NB4 (cell line): ENCODE measurements around the gene ATP1B4.

Source experiments
- DNase-seq: peaks from one replicate; pipeline ENCODE4 v3.0.0; 2010; ENCODE audit warnings: low read depth
- H3K4me3 ChIP-seq: one replicate; pipeline ENCODE4 v1.5.1; 2011; ENCODE audit warnings: mild to moderate bottlenecking, low read depth, low read length, moderate library complexity
- MYC ChIP-seq: IDR thresholded peaks from 2 replicates; pipeline ENCODE4 v1.6.1; 2011; ENCODE audit warnings: low read depth, low read length
- POLR2A ChIP-seq: IDR thresholded peaks from 2 replicates; pipeline ENCODE4 v1.6.1; 2011; ENCODE audit warnings: mild to moderate bottlenecking; ENCODE audit not compliant: insufficient read length; ENCODE audit errors: extremely low read depth
- TF ChIP-seq, protein P1 (sequence below): IDR thresholded peaks from 2 replicates; pipeline ENCODE4 v1.6.1; 2011; ENCODE audit warnings: low read depth, low read length
- TF ChIP-seq, protein P2 (sequence below): IDR thresholded peaks from one replicate; pipeline ENCODE4 v1.5.1; 2012; ENCODE audit warnings: low read depth, low read length

Gene ATP1B4

DNA sequence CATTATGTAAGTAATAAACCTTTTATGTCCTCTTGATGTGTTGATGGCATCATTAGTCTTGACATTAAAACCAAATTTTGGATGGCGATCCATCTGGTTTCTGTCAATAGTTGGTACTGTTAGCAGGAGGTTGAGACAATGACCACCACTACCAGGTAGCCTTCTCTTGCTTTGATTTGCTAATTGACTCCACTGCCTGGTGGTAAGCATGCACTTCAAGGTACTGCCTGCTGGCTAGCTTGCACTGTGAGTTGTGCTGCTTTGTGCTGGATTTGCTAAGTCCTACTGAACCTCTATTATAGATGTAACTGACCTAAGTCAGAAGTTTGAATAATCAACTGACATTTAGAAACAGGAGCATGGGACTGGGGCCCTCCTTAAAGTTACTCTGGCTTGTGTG lies 46.3 kb downstream of the ATP1B4 start:
- TF ChIP-seq MYC (no peak), POLR2A (no peak)
- TF ChIP-seq, protein P1, sequence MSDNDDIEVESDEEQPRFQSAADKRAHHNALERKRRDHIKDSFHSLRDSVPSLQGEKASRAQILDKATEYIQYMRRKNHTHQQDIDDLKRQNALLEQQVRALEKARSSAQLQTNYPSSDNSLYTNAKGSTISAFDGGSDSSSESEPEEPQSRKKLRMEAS, result no peak
- TF ChIP-seq, protein P2, sequence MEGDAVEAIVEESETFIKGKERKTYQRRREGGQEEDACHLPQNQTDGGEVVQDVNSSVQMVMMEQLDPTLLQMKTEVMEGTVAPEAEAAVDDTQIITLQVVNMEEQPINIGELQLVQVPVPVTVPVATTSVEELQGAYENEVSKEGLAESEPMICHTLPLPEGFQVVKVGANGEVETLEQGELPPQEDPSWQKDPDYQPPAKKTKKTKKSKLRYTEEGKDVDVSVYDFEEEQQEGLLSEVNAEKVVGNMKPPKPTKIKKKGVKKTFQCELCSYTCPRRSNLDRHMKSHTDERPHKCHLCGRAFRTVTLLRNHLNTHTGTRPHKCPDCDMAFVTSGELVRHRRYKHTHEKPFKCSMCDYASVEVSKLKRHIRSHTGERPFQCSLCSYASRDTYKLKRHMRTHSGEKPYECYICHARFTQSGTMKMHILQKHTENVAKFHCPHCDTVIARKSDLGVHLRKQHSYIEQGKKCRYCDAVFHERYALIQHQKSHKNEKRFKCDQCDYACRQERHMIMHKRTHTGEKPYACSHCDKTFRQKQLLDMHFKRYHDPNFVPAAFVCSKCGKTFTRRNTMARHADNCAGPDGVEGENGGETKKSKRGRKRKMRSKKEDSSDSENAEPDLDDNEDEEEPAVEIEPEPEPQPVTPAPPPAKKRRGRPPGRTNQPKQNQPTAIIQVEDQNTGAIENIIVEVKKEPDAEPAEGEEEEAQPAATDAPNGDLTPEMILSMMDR, result no peak
- no peak for DNase-seq
- no peak overlapping the region for H3K4me3 ChIP-seq

DNA sequence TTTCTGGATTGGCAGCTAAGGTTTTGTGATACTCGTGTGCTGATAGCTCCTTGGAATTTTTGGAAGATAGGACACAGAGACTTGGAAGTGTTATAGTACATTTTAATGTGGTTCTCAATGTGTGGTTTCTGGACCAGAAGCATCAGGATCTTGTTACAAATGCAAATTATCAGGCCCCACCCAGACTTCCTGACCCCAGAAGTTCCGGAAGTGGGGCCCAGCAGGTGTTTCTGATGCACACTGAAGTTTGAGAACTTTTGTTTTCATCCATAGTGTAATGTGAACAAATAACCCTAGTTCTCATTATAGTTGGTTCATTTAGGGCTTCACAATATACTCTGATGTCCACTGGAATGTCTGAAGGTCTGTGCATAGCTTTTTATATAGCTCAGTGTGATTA lies 57.6 kb downstream of the ATP1B4 start:
- no peak overlapping the region for H3K4me3 ChIP-seq
- DNase-seq, result no peak
- TF ChIP-seq POLR2A (no peak), MYC (no peak)
- TF ChIP-seq, protein P1, result no peak
- TF ChIP-seq, protein P2, result no peak

DNA sequence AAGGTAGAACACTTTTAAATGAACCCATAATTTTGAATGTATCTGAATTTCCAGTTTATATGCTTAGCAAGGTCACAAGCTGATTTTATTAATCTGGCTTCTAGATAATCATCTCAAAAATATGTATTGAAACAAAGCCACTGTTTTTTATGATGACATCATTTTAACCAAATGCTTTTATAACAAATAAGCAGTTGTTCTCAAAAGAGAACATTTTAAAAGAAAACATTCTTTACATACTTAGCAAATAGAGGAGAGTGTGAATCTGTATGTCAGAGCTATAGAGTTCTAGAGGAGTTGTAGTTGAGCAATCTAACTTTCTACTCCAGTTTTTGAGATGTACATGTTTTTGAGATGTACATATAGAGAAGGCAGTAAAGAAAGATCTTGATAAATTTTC lies 64.7 kb downstream of the ATP1B4 start:
- no peak for DNase-seq
- no peak overlapping the region for H3K4me3 ChIP-seq
- no peak for TF ChIP-seq POLR2A
- TF ChIP-seq, protein P1, result no peak
- no peak for TF ChIP-seq MYC
- TF ChIP-seq, protein P2, result no peak

GRCh38 chrX:120428309-120428708 lies 66.4 kb downstream of the ATP1B4 start:
- DNase-seq, result no peak
- no peak overlapping the region for H3K4me3 ChIP-seq
- no peak for TF ChIP-seq MYC
- TF ChIP-seq POLR2A, result no peak
- TF ChIP-seq, protein P1, result no peak
- TF ChIP-seq, protein P2, result no peak

DNA sequence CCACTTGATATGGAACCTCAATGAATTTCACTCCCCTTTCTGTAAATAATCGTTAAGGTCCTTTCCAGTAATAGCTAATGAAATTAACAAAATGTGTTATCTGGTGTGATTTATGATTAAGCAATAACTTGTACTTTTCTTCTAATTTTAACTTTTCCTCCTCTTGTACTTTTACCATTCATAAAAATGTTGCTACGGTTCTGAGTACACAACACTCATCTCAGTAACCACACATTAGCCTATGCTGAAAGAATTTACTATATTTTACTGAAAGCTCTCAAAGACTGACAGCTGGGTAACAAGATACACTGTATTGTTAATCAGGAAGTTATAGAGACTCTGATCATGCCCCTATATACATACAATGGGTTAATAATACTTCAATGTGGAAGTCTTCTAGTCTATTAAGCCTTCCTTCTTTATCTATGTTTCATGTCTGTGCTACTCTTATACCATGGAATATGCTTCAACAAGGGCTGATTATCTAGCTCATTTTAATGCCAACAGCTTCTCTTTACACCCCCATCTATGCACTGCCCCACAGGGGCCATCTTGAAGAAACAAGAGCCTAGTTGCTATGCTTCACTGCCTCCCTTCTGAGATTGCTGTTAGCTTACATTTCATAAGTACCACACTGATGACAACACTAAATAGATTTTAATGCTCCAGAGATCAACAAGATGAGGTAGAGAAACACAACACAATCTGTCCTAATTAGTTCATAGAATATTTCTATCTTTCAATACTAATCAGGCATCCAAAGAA lies 68.1 kb downstream of the ATP1B4 start:
- no peak for DNase-seq
- no peak overlapping the region for H3K4me3 ChIP-seq
- TF ChIP-seq POLR2A (no peak), MYC (no peak)
- TF ChIP-seq, protein P1, result no peak
- TF ChIP-seq, protein P2, result no peak
